GM12891 (cell line): Measurements from ENCODE around the gene NFIL3.

Experiments
- POLR2A ChIP-seq: IDR thresholded peaks from 2 replicates; pipeline ENCODE4 v1.6.1; 2011; ENCODE audit warnings: low read depth, low read length, control low read depth
- POLR2AphosphoS5 ChIP-seq: IDR thresholded peaks from 2 replicates; pipeline ENCODE4 v1.6.1; 2011; ENCODE audit warnings: low read depth, low read length, control low read depth

DNA sequence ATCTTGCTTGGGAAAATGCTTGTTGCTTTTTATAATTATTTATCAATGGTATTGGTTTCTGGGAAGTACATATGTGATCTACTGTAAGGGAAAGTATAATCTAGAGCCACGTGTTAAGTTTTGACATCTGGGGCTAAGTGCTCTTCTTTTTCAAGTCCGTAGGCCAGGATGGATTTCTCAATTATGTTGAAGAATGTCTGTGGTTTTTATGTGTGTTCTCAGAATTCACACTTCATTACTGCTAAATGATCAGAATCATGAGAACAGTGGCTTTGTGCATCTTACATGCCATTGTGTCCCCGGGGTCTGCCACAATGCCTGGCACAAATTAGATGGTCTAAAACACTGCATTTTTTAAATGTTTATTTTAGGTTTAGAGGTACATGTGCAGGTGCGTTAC, 47.4 kb downstream of the NFIL3 start:
- TF ChIP-seq POLR2AphosphoS5: no peak
- TF ChIP-seq POLR2A: no peak
